ENCODE measurements around the gene BEST1.
A peak's percentile ranks its signal among the peaks of the same experiment; 100 is the strongest.

The BEST1 gene

DNA sequence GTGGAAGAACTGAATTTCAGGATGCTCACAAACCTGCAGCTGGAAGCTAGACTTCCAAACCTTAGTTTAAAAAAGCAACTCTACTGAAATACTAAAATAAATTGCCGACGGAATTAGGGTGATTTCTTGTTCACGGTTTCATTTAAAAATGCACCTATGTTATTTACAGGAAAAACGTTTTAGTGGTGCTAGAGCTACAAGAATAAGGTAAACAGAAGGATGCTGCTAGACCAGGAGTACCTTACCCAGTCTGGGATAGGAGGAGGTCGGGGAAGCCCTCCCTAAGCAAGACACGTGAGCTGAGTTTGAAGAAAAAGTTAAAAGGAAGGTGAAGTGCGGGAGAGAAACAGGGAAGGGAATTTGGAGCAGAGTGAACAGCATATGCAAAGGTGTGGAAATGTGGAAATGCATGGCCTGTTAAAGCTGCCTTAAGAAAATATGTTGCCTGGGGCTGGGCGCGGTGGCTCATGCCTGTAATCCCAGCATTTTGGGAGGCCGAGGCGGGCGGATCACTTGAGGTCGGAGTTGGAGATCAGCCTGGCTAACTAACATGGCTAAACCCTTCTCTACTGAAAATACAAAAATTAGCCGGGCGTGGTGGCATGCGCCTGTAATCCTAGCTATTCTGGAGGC, 18.7 kb downstream of the BEST1 start:
- peaks cover 26% of the 10 kb centered on the region for H3K79me2 ChIP-seq (ENCODE audit: control insufficient read depth, low read length)
- peaks cover 75% of the 10 kb centered on the region for H3K4me1 ChIP-seq (ENCODE audit: control insufficient read depth, low read length)
- TF ChIP-seq, protein P1, sequence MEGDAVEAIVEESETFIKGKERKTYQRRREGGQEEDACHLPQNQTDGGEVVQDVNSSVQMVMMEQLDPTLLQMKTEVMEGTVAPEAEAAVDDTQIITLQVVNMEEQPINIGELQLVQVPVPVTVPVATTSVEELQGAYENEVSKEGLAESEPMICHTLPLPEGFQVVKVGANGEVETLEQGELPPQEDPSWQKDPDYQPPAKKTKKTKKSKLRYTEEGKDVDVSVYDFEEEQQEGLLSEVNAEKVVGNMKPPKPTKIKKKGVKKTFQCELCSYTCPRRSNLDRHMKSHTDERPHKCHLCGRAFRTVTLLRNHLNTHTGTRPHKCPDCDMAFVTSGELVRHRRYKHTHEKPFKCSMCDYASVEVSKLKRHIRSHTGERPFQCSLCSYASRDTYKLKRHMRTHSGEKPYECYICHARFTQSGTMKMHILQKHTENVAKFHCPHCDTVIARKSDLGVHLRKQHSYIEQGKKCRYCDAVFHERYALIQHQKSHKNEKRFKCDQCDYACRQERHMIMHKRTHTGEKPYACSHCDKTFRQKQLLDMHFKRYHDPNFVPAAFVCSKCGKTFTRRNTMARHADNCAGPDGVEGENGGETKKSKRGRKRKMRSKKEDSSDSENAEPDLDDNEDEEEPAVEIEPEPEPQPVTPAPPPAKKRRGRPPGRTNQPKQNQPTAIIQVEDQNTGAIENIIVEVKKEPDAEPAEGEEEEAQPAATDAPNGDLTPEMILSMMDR (IDR thresholded peaks at IDR 0.05; ENCODE audit: low read depth, low read length, poor library complexity, severe bottlenecking): no peak
- TF ChIP-seq EZH2phosphoT487 (IDR thresholded peaks at IDR 0.05; ENCODE audit: borderline replicate concordance, low read length): no peak
- peaks cover 31% of the 10 kb centered on the region for H3K36me3 ChIP-seq (ENCODE audit: control insufficient read depth, low read length)
- peak overlapping the region; percentile 98 for H3K4me3 ChIP-seq (ENCODE audit: low read length)
- no peaks in the 10 kb centered on the region for H3K9me3 ChIP-seq (ENCODE audit: control insufficient read depth, insufficient read depth, low read length)
- H3K9me2 ChIP-seq (replicated peaks; ENCODE audit: control insufficient read depth, low read length): no peaks in the 10 kb centered on the region
- H3K27ac ChIP-seq (ENCODE audit: low read depth, low read length): no peak overlapping the region
- peaks cover 25% of the 10 kb centered on the region for H3F3A ChIP-seq (ENCODE audit: control insufficient read depth, insufficient read depth)
- H4K20me1 ChIP-seq (ENCODE audit: control insufficient read depth, insufficient read depth, low read depth, low read length): peaks cover 24% of the 10 kb centered on the region
- no peaks in the 10 kb centered on the region for H3K27me3 ChIP-seq (ENCODE audit: control insufficient read depth, low read length)
- H3K4me2 ChIP-seq (ENCODE audit: low read length): peak overlapping the region; percentile 73

GRCh38 chr11:61969391-61969758, 19.2 kb downstream of the BEST1 start:
- H4K20me1 ChIP-seq (ENCODE audit: control insufficient read depth, insufficient read depth, low read depth, low read length): peaks cover 21% of the 10 kb centered on the region
- H3K4me3 ChIP-seq (ENCODE audit: low read length): no peak overlapping the region
- H3K27me3 ChIP-seq (ENCODE audit: control insufficient read depth, low read length): no peaks in the 10 kb centered on the region
- peak overlapping the region; percentile 42 for H3K4me2 ChIP-seq (ENCODE audit: low read length)
- peaks cover 20% of the 10 kb centered on the region for H3F3A ChIP-seq (ENCODE audit: control insufficient read depth, insufficient read depth)
- no peaks in the 10 kb centered on the region for H3K9me3 ChIP-seq (ENCODE audit: control insufficient read depth, insufficient read depth, low read length)
- no peak overlapping the region for H3K27ac ChIP-seq (ENCODE audit: low read depth, low read length)
- peaks cover 26% of the 10 kb centered on the region for H3K79me2 ChIP-seq (ENCODE audit: control insufficient read depth, low read length)
- peaks cover 26% of the 10 kb centered on the region for H3K36me3 ChIP-seq (ENCODE audit: control insufficient read depth, low read length)
- peaks cover 70% of the 10 kb centered on the region for H3K4me1 ChIP-seq (ENCODE audit: control insufficient read depth, low read length)
- no peaks in the 10 kb centered on the region for H3K9me2 ChIP-seq (replicated peaks; ENCODE audit: control insufficient read depth, low read length)
- TF ChIP-seq, protein P1 (IDR thresholded peaks at IDR 0.05; ENCODE audit: low read depth, low read length, poor library complexity, severe bottlenecking): no peak
- TF ChIP-seq EZH2phosphoT487 (IDR thresholded peaks at IDR 0.05; ENCODE audit: borderline replicate concordance, low read length): no peak

- TF ChIP-seq, protein P1 (IDR thresholded peaks at IDR 0.05; ENCODE audit: low read depth, low read length, poor library complexity, severe bottlenecking): no peak
- no peak for TF ChIP-seq EZH2phosphoT487 (IDR thresholded peaks at IDR 0.05; ENCODE audit: borderline replicate concordance, low read length)
- H3K4me1 ChIP-seq (ENCODE audit: control insufficient read depth, low read length): peaks cover 63% of the 10 kb centered on the region
- peaks cover 20% of the 10 kb centered on the region for H3F3A ChIP-seq (ENCODE audit: control insufficient read depth, insufficient read depth)
- H3K27ac ChIP-seq (ENCODE audit: low read depth, low read length): no peak overlapping the region
- no peaks in the 10 kb centered on the region for H3K9me3 ChIP-seq (ENCODE audit: control insufficient read depth, insufficient read depth, low read length)
- peak overlapping the region; percentile 42 for H3K4me2 ChIP-seq (ENCODE audit: low read length)
- H3K9me2 ChIP-seq (replicated peaks; ENCODE audit: control insufficient read depth, low read length): no peaks in the 10 kb centered on the region
- H3K4me3 ChIP-seq (ENCODE audit: low read length): no peak overlapping the region
- peaks cover 16% of the 10 kb centered on the region for H4K20me1 ChIP-seq (ENCODE audit: control insufficient read depth, insufficient read depth, low read depth, low read length)
- H3K79me2 ChIP-seq (ENCODE audit: control insufficient read depth, low read length): peaks cover 23% of the 10 kb centered on the region
- no peaks in the 10 kb centered on the region for H3K27me3 ChIP-seq (ENCODE audit: control insufficient read depth, low read length)
- H3K36me3 ChIP-seq (ENCODE audit: control insufficient read depth, low read length): peaks cover 19% of the 10 kb centered on the region
These were observed 19.9 kb downstream of the BEST1 start for GRCh38 chr11:61969838-61970662.

Data from DOHH2 (cell line).